GM12873 (cell line): ENCODE data around the gene MUL1.

Experiments
- CTCF ChIP-seq: IDR thresholded peaks from 2 replicates; pipeline ENCODE4 v1.5.1; 2012; ENCODE audit warnings: low read depth, mild to moderate bottlenecking, moderate library complexity, low read length, control low read depth; ENCODE audit not compliant: insufficient read depth; ENCODE audit errors: missing control alignments

MUL1 gene

DNA sequence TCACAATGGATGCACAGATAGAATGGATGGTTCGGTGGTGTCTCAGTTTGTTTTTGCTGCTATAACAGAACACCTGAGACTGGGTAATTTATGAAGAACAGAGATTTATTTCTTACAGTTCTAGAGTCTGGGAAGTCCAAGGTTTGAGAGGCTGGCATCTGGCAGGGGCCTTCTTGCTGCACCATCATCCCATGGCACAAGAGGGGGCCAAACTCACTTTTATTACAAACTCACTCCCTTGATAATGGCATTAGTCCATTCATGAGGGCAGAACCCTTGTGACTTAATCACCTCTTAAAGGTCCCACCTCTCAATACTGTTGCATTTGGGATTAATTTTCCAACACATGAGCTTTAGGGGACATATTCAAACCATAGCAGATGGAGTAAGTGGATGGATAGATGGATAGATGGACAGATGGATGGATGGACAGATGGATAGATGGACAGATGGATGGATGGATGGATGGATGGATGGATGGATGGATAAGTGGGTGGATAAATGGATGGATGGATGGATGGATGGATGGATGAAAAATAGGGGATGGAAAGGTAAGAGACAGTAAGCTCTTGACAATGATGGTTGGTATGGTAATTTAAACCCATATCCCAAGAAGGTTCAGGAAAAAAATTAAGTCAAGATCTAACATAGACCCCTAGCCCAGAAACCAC, 38.4 kb downstream of the MUL1 start:
- no peak for TF ChIP-seq CTCF

DNA sequence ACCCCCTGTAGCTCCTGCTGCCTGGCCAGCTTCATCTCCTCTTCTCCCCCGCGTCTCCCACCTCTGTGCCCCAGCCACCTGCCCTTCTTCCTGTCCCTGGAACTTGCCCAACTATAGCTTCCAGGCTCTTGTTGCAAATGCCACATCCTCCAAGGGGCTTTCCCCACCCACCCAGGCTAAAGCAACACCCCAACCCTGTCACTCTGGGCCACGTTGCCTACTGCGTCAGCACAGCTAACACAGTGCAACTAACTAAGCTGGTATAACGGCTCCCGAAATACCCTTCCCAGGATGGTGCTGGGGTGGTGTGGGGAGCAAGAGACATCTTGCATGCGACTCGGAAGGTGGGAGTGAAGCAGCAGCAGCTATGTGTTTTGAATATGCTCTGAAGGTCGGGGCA, 41.7 kb downstream of the MUL1 start:
- TF ChIP-seq CTCF, result no peak

GRCh38 chr1:20465187-20465586, 42.8 kb downstream of the MUL1 start:
- no peak for TF ChIP-seq CTCF

DNA sequence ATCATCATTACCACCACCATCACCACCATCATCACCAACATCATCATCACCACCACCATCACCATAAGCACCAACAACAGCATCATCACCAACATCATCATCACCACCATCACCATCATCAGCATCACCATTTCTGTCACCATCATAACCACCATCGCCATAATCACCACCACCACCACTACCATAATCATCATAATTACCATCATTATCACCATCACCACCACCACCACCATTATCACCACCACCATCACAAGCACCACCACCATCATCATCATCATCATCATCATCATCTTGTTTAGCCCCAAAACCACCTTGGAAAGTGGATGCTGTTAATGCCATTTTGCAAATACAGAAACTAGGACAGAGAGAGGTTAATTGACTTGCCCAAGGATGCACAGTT, 44.4 kb downstream of the MUL1 start:
- no peak for TF ChIP-seq CTCF

- TF ChIP-seq CTCF, result no peak
These were observed 45.6 kb downstream of the MUL1 start for GRCh38 chr1:20462397-20462796.

GRCh38 chr1:20458717-20459116, 49.2 kb downstream of the MUL1 start:
- TF ChIP-seq CTCF, result no peak

DNA sequence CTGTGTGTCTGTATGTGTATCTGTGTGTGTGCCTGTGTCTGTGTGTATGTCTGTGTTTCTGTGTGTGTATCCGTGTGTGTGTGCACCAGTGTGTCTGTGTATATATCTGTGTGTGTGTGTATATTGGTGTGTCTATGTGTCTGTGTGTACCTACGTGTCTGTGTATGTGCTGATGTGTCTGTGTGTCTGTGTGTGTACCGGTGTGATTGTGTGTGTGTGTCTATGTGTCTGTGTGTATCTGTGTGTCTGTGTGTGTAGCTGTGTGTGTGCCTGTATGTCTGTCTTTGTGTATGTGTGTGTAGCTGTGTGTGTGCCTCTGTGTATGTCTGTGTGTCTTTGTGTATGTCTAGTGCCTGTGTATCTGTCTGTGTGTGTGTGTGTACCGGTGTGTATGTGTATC, 53.9 kb downstream of the MUL1 start:
- no peak for TF ChIP-seq CTCF
